DOHH2 (cell line): ENCODE measurements around the gene IKBKG.

Source experiments
- EZH2phosphoT487 ChIP-seq: fragments of 200-600 bp; sonication (generic); IDR thresholded peaks from 2 replicates; pipeline ENCODE4 v1.6.1; 2017; ENCODE audit warnings: borderline replicate concordance, mild to moderate bottlenecking, antibody characterized with exemption, low read length, moderate library complexity, mixed read lengths
- TF ChIP-seq, protein P1 (sequence below): fragments of 200-600 bp; sonication (generic); IDR thresholded peaks from one replicate; pipeline ENCODE4 v1.5.1; 2014; ENCODE audit warnings: antibody characterized with exemption, mild to moderate bottlenecking, low read depth, low read length; ENCODE audit not compliant: poor library complexity, severe bottlenecking

DNA sequence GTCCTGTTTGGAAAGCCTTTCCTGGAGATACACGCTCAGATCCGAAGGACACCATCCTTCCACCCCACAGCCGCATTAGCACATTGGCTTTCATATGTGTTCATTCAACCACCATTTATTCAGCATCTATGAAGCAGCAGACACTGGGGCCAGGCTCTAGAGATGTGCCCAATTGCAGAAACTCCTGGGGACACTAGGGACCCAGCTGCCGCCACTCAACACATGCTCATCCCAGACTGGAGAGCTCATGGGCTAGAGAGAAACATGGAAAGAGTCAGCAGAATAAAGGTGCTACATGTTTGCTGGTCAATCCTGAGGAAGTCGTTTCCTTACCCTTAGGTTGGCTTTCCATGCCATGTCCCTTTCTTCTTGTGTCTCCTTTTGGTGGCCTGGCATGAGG lies 45.1 kb downstream of the IKBKG start:
- TF ChIP-seq, protein P1, sequence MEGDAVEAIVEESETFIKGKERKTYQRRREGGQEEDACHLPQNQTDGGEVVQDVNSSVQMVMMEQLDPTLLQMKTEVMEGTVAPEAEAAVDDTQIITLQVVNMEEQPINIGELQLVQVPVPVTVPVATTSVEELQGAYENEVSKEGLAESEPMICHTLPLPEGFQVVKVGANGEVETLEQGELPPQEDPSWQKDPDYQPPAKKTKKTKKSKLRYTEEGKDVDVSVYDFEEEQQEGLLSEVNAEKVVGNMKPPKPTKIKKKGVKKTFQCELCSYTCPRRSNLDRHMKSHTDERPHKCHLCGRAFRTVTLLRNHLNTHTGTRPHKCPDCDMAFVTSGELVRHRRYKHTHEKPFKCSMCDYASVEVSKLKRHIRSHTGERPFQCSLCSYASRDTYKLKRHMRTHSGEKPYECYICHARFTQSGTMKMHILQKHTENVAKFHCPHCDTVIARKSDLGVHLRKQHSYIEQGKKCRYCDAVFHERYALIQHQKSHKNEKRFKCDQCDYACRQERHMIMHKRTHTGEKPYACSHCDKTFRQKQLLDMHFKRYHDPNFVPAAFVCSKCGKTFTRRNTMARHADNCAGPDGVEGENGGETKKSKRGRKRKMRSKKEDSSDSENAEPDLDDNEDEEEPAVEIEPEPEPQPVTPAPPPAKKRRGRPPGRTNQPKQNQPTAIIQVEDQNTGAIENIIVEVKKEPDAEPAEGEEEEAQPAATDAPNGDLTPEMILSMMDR = no peak
- no peak for TF ChIP-seq EZH2phosphoT487
